ENCODE measurements around the gene UBAC1.
"Not testable (repeated sequence)": the region's sequence is repeated elsewhere in the genome, so short reads cannot be mapped to it uniquely, and the experiment has no call there.

UBAC1 gene

GRCh38 chr9:135975834-135976233 is 14.7 kb upstream of the UBAC1 start:
- no peak for DNase-seq

- no peak for DNase-seq
Observed at GRCh38 chr9:135974220-135974573, 13.0 kb upstream of the UBAC1 start.

- DNase-seq, result no peak
Observed at GRCh38 chr9:135973277-135974219, 12.4 kb upstream of the UBAC1 start.

GRCh38 chr9:135971892-135972291 is 10.7 kb upstream of the UBAC1 start:
- no peak for DNase-seq

GRCh38 chr9:135971111-135971766 is 10.1 kb upstream of the UBAC1 start:
- no peak for DNase-seq

- DNase-seq, result no peak
Observed at GRCh38 chr9:135970128-135970815, 9.1 kb upstream of the UBAC1 start.

GRCh38 chr9:135969064-135969683 is 8.0 kb upstream of the UBAC1 start:
- no peak for DNase-seq

GRCh38 chr9:135968601-135969000 is 7.4 kb upstream of the UBAC1 start:
- no peak for DNase-seq

- DNase-seq, result no peak
Observed at GRCh38 chr9:135968083-135968476, 6.9 kb upstream of the UBAC1 start.

- not testable (repeated sequence) for DNase-seq
Observed at GRCh38 chr9:135966916-135967260, 5.7 kb upstream of the UBAC1 start.

- no peak for DNase-seq
Observed at GRCh38 chr9:135965124-135965756, 4.1 kb upstream of the UBAC1 start.

GRCh38 chr9:135963938-135964337 is 2.8 kb upstream of the UBAC1 start:
- no peak for DNase-seq

GRCh38 chr9:135963338-135963737 is 2.2 kb upstream of the UBAC1 start:
- no peak for DNase-seq

GRCh38 chr9:135962696-135963307 is 1.6 kb upstream of the UBAC1 start:
- no peak for DNase-seq

- no peak for DNase-seq
Observed at GRCh38 chr9:135961811-135962695, 880 bp upstream of the UBAC1 start.

- no peak for DNase-seq
Observed at GRCh38 chr9:135960411-135961276, 529 bp downstream of the UBAC1 start.

GRCh38 chr9:135959814-135960213 is 1.4 kb downstream of the UBAC1 start:
- DNase-seq, result no peak

GRCh38 chr9:135958485-135958884 is 2.7 kb downstream of the UBAC1 start:
- no peak for DNase-seq

- no peak for DNase-seq
Observed at GRCh38 chr9:135957431-135957830, 3.7 kb downstream of the UBAC1 start.

- no peak for DNase-seq
Observed at GRCh38 chr9:135956802-135957174, 4.4 kb downstream of the UBAC1 start.
